Mucosa of descending colon (tissue), 3 donors: ENCODE measurements around the gene FAXDC2. TPM values are rescaled to one million over a fixed set of nuclear protein-coding genes. Genes with fewer than 3 reads are reported as not detected.
A peak's percentile ranks its signal among the peaks of the same experiment; 100 is the strongest.

Experiments
- ATAC-seq: fragments of 200-7000 bp; cut with Tn5 transposase; one replicate; pipeline ENCODE4 v1.9.1; 2020; ENCODE audit warnings: mild to moderate bottlenecking, moderate library complexity
- DNase-seq, 3 donors: peaks; one replicate each; pipeline ENCODE4 v3.0.0-alpha.2; 2020
- H3K36me3 ChIP-seq: fragments of 200-600 bp; one replicate; pipeline ENCODE4 v1.8.0; 2021; ENCODE audit warnings: low read depth, mild to moderate bottlenecking
- H3K4me1 ChIP-seq: fragments of 200-600 bp; one replicate; pipeline ENCODE4 v1.8.0; 2021; ENCODE audit warnings: low read depth, mild to moderate bottlenecking
- H3K4me3 ChIP-seq: fragments of 200-600 bp; one replicate; pipeline ENCODE4 v1.8.0; 2021; ENCODE audit warnings: mild to moderate bottlenecking
- H3K9me3 ChIP-seq: fragments of 200-600 bp; one replicate; pipeline ENCODE4 v1.8.0; 2021; ENCODE audit warnings: mild to moderate bottlenecking
- intact Hi-C, 2 donors: fragments of 100-400 bp; cut with DNase I in 1 of 2; cut with micrococcal nuclease in 1 of 2; formaldehyde crosslinking; loops; one replicate each; pipeline versions ENCODE4 v1.11.0 to v1.11.1; 2022; cut with DNase I, micrococcal nuclease
- long read RNA-seq, 2 donors: library from polyadenylated mRNA; unstranded; transcript quantifications; one replicate each; pipeline ENCODE4 v2.0.0, GENCODE V29; 2019 to 2021
- total RNA-seq, 3 donors: library from RNA; stranded (reverse); fragmentation: NEBNext Ultra II Directional in 2 of 3; extraction: Animal tissue kit (Norgen Biotek cat#: 25700) in 2 of 3; gene quantifications; one replicate each; pipeline versions ENCODE4 v1.2.1 to v1.2.4, GENCODE V29; 2021 to 2023
- TF ChIP-seq, protein P1 (sequence below): fragments of 200-600 bp; IDR thresholded peaks from one replicate; pipeline ENCODE4 v1.8.0; 2022; ENCODE audit warnings: antibody characterized with exemption, mild to moderate bottlenecking
- donor health status: DM: no; HTN: no; CAD: no; lungs with moderate emphysema.
- donor health status: DM: no; HTN: no; CAD: no.
- donor health status: DM: no; HTN: yes; CAD: no.

Gene FAXDC2, protein sequence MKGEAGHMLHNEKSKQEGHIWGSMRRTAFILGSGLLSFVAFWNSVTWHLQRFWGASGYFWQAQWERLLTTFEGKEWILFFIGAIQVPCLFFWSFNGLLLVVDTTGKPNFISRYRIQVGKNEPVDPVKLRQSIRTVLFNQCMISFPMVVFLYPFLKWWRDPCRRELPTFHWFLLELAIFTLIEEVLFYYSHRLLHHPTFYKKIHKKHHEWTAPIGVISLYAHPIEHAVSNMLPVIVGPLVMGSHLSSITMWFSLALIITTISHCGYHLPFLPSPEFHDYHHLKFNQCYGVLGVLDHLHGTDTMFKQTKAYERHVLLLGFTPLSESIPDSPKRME
- 10 to 100 TPM; 18.1 to 55.9 (median 20.9) TPM for total RNA-seq
- long read RNA-seq, donor 1, transcript FAXDC2-201 (9 exons, 3,251 nt) = major isoform, 15 of 38 reads
- long read RNA-seq, donor 1, partial matches to known transcripts = 8 of 38 reads
- long read RNA-seq, donor 1, other reads (novel, unspliced or antisense) = 14 of 38 reads
- long read RNA-seq, donor 2, partial matches to known transcripts = 1 of 5 reads
- long read RNA-seq, donor 2, other reads (novel, unspliced or antisense) = 4 of 5 reads

DNA sequence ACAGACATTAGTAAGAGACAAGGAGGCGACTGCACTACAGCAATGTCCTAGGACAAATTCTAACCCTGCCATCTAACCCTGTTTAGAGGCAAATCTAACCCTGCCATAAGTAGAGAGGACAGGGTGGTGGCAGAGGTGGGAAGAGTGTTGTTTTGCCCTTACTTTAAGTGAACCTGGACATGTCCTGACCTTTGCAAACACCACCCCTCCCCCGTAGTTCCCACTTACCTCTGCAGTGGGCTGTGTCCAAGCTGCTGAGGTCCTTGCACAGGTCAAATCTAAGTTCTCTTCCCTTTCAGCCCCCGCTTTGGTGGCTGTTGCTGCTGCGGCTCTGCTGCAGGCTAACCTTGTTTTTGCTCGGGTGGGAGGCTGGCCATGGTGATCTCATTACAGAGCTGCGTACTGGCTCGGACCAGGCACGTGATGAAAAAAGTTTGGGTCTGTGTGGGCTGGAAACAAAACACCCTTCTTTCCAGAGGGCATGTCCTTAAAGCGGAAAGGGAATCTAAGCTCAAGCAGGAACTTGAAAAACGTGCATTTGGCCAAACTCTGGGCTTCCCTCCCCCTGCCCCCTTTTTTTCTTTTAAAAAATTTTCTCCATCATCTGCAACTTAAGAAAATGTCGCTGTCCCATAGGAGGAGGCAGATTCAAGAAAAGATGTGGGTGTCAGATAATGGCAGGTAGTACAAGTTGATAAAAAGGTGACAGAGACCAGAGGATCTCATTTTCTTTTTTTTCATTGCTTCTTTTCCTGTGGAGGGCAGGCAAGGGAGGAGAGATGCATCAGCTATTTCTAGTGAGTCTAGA is at the start of gene FAXDC2:
FAXDC2 (minus strand) TSS at position 349 of the 808 bp plus-strand sequence. CDS start 12,425 bp downstream, outside the sequence.
- no peak within 1 kb of the TSS for H3K4me3 ChIP-seq
- peak; percentile 72 for ATAC-seq
- H3K9me3 ChIP-seq = no peaks in the 10 kb centered on the region
- no peaks in the 10 kb centered on the region for H3K4me1 ChIP-seq
- intact Hi-C loops = no loop called here
- H3K36me3 ChIP-seq = no peaks in the 10 kb centered on the region
- peak in 1 of 3 donors; percentile 57 for DNase-seq
- TF ChIP-seq, protein P1, sequence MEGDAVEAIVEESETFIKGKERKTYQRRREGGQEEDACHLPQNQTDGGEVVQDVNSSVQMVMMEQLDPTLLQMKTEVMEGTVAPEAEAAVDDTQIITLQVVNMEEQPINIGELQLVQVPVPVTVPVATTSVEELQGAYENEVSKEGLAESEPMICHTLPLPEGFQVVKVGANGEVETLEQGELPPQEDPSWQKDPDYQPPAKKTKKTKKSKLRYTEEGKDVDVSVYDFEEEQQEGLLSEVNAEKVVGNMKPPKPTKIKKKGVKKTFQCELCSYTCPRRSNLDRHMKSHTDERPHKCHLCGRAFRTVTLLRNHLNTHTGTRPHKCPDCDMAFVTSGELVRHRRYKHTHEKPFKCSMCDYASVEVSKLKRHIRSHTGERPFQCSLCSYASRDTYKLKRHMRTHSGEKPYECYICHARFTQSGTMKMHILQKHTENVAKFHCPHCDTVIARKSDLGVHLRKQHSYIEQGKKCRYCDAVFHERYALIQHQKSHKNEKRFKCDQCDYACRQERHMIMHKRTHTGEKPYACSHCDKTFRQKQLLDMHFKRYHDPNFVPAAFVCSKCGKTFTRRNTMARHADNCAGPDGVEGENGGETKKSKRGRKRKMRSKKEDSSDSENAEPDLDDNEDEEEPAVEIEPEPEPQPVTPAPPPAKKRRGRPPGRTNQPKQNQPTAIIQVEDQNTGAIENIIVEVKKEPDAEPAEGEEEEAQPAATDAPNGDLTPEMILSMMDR = no peak

DNA sequence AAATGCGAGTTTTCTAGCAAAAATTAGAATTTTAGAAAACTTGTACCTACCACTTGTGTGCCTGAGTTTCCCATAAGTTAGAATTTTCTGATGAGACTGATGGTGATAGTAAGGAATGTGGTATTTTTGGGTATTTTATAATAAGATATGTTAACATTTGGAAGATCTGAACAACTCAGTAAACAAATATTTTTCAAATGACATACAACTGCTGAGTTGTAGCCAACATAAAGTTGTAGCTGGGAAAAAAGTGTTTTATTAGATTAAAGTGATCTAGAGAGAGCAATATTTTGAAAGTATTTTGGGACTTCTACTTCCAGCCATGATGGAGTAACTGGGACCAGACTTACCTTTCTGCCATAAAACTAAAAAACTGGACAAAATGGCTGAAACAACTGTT is 49.7 kb upstream of the FAXDC2 start:
- Histone ChIP-seq H3K4me1 (no peaks in the 10 kb centered on the region), H3K36me3 (peaks cover 9% of the 10 kb centered on the region), H3K9me3 (no peaks in the 10 kb centered on the region), H3K4me3 (no peak overlapping the region)
- TF ChIP-seq, protein P1 = no peak
- intact Hi-C loops = no loop called here
- DNase-seq = no peak
- ATAC-seq = no peak

DNA sequence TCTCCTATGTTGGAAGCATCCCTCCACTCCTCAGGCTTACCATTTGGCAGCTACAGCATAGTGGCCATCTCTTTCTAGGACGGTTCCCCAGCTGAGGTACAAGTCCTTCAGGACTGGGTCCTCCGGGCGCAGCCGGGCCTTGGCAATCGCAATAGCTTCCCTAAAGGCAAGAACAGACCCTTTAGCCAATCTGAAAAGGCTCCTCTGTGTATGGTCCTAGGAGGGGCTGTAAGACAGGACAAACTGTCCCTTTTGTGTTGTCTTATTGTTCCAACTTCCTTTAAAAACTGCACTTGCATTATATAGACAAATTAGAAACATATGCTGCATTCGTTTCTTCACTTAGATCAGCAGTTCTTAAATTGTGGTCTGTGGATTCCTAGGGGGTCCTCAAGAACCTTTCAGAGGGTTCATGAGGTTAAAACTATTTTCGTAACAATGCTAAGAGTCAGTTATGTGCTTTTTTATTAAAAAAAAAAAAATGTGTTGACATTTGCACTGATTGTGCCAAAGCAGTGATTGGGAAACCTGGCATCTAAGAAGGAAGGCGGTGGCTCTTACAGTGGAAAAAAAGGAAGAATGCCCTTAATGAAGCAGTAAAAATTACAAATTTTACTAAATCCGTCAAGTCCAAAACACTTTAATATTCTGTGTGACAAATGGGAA is 48.9 kb upstream of the FAXDC2 start:
- Histone ChIP-seq H3K4me3 (no peak overlapping the region), H3K4me1 (no peaks in the 10 kb centered on the region), H3K9me3 (no peaks in the 10 kb centered on the region), H3K36me3 (peaks cover 9% of the 10 kb centered on the region)
- ATAC-seq (no peak), DNase-seq (no peak)
- TF ChIP-seq, protein P1 = no peak
- intact Hi-C loops = no loop called here

DNA sequence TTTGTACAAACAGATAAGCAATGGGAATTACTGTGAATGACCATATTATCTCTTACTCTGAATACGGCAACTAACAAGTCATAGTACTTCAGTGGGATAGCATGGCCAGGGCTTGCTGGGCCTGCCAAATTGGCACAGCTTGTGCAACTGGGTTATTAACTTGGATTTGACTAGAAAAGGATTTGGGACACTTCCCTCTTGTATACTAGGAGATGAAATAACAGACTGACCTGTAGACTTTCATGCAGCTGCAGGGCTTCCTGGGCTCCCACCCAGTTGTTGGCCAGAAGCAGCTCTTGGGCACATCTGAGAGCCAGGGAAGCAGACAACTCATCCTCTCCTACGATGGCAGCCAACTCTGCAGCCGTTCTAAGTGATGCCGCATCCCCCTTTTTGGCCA is 47.8 kb upstream of the FAXDC2 start:
- ATAC-seq (no peak), DNase-seq (no peak)
- Histone ChIP-seq H3K36me3 (peaks cover 9% of the 10 kb centered on the region), H3K9me3 (no peaks in the 10 kb centered on the region), H3K4me1 (no peaks in the 10 kb centered on the region), H3K4me3 (no peak overlapping the region)
- intact Hi-C loops = no loop called here
- TF ChIP-seq, protein P1 = no peak

DNA sequence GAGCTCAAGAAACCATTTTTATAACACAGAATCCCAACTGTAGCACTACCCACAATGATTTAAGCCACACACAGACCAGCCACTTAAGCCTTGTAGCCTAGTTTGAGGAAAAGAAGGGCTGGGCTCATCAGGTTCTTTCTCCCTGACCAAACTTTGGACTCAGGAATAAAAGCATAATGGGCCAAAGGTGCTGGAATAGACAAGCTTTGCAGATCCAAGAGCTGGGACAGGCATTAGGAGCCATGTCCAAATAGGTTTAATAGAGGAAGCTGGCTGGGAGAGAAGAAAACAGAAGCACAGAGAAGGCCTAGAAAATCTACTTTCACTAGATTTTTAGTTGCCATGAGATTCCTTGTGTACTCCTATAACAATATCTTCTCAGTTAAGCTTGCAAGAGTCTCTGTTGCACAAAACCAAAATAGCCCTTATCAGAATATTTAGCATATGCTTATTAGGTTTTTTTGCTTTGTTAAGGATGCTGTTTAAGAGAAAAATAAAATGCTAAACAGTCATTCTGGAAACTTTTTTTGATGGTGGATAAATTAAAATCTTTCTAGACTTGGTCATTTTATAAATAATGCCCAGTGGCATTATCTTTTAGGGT is 46.3 kb upstream of the FAXDC2 start:
- H3K36me3 ChIP-seq = peaks cover 3% of the 10 kb centered on the region
- no peaks in the 10 kb centered on the region for H3K4me1 ChIP-seq
- ATAC-seq = peak; percentile 44
- intact Hi-C loops = no loop called here
- DNase-seq = no peak
- H3K9me3 ChIP-seq = no peaks in the 10 kb centered on the region
- H3K4me3 ChIP-seq = no peak overlapping the region
- TF ChIP-seq, protein P1 = no peak
